ENCODE measurements around the gene PLA2G5. TPM values are rescaled to one million over a fixed set of nuclear protein-coding genes. Genes with fewer than 3 reads are reported as not detected.

The PLA2G5 gene
- total RNA-seq, 3 donors from 2014 or later, result 0.78 to 16.2 (median 0.94) TPM

- intact Hi-C loops (cut with DNase I, micrococcal nuclease), result no loop called here
These were observed 68.4 kb downstream of the PLA2G5 start for GRCh38 chr1:20138346-20138745.

GRCh38 chr1:20138961-20139550 lies 69.1 kb downstream of the PLA2G5 start, which contains the start of gene PLA2G2F:
Gene PLA2G2F (plus strand): TSS chr1:20139323. CDS start chr1:20139428, 105 bp downstream.
- no peak for DNase-seq
- Histone ChIP-seq H3K9me3 (no peaks in the 10 kb centered on the region), H3K36me3 (ENCODE audit: low read depth) (no peaks in the 10 kb centered on the region), H3K4me3 (no peak within 1 kb of the TSS), H3K4me1 (ENCODE audit: low read depth) (no peaks in the 10 kb centered on the region)
- no peak for ATAC-seq
- TF ChIP-seq CTCF (IDR thresholded peaks at IDR 0.05), result no peak
- intact Hi-C loops (cut with DNase I, micrococcal nuclease), result no loop called here

More at GRCh38 chr1:20138346-20138745, 68.4 kb downstream of the PLA2G5 start:
- DNase-seq, result no peak
- no peak for TF ChIP-seq CTCF (IDR thresholded peaks at IDR 0.05)
- Histone ChIP-seq H3K4me1 (ENCODE audit: low read depth) (no peaks in the 10 kb centered on the region), H3K4me3 (no peak overlapping the region), H3K36me3 (ENCODE audit: low read depth) (no peaks in the 10 kb centered on the region), H3K9me3 (no peaks in the 10 kb centered on the region)
- no peak for ATAC-seq

- Histone ChIP-seq H3K4me3 (no peak overlapping the region), H3K9me3 (no peaks in the 10 kb centered on the region), H3K36me3 (ENCODE audit: low read depth) (no peaks in the 10 kb centered on the region), H3K4me1 (ENCODE audit: low read depth) (no peaks in the 10 kb centered on the region)
- ATAC-seq (no peak), DNase-seq (no peak)
- no peak for TF ChIP-seq CTCF (IDR thresholded peaks at IDR 0.05)
- intact Hi-C loops (cut with DNase I, micrococcal nuclease), result no loop called here
These were observed 70.0 kb downstream of the PLA2G5 start for GRCh38 chr1:20139776-20140612.

- no peaks in the 10 kb centered on the region for H3K4me1 ChIP-seq (ENCODE audit: low read depth)
- DNase-seq (no peak), ATAC-seq (no peak)
- no peak for TF ChIP-seq CTCF (IDR thresholded peaks at IDR 0.05)
- no peaks in the 10 kb centered on the region for H3K36me3 ChIP-seq (ENCODE audit: low read depth)
- intact Hi-C loops (cut with DNase I, micrococcal nuclease), result no loop called here
- H3K4me3 ChIP-seq, result no peak overlapping the region
- no peaks in the 10 kb centered on the region for H3K9me3 ChIP-seq
These were observed 71.0 kb downstream of the PLA2G5 start for GRCh38 chr1:20141001-20141400.

- no peak for DNase-seq
- intact Hi-C loops (cut with DNase I, micrococcal nuclease), result no loop called here
- no peaks in the 10 kb centered on the region for H3K36me3 ChIP-seq (ENCODE audit: low read depth)
- no peak overlapping the region for H3K4me3 ChIP-seq
- no peak for ATAC-seq
- no peaks in the 10 kb centered on the region for H3K4me1 ChIP-seq (ENCODE audit: low read depth)
- TF ChIP-seq CTCF (IDR thresholded peaks at IDR 0.05), result no peak
- H3K9me3 ChIP-seq, result no peaks in the 10 kb centered on the region
These were observed 71.5 kb downstream of the PLA2G5 start for GRCh38 chr1:20141466-20141865.

Other genes with a start within 250 kb of the PLA2G5 start
- gene OTUD3, start 187.8 kb upstream of the PLA2G5 start, total RNA-seq, result 10 to 100 TPM in 2 of 3 donors, 1 to 10 TPM in 1; 7.8 to 15.4 (median 11.6) TPM
- not detected for gene PLA2G2E, start 146.6 kb upstream of the PLA2G5 start, total RNA-seq
- 1,000 to 10,000 TPM in 1 of 3 donors, 100 to 1,000 TPM in 1, 10 to 100 TPM in 1; 34.8 to 2,765 (median 275) TPM for gene PLA2G2A, start 90.6 kb upstream of the PLA2G5 start, total RNA-seq
- under 1 TPM in 1 of 3 donors, not detected in 2; 0.22 TPM for gene PLA2G2D, start 49.3 kb downstream of the PLA2G5 start, total RNA-seq
- under 1 TPM in 2 of 3 donors, not detected in 1; 0.12 to 0.80 TPM for gene PLA2G2F, start 69.1 kb downstream of the PLA2G5 start, total RNA-seq
- gene UBXN10, start 115.9 kb downstream of the PLA2G5 start, total RNA-seq, result 10 to 100 TPM in 1 of 3 donors, 1 to 10 TPM in 2; 5.8 to 15.5 (median 5.8) TPM
- gene PLA2G2C, start 116.3 kb downstream of the PLA2G5 start, total RNA-seq, result 1 to 10 TPM in 1 of 3 donors, under 1 TPM in 1, not detected in 1; 0.55 to 2.1 TPM
- 1 to 10 TPM in 1 of 3 donors, under 1 TPM in 2; 0.16 to 2.1 (median 0.80) TPM for gene VWA5B1, start 220.7 kb downstream of the PLA2G5 start, total RNA-seq